Astrocyte (in vitro differentiated cells and primary cell): ENCODE measurements around the gene RHCG. TPM values are rescaled to one million over a fixed set of nuclear protein-coding genes. Genes with fewer than 3 reads are reported as not detected.

ENCODE experiments used
- DNase-seq: peaks from one replicate; pipeline ENCODE4 v3.0.0-alpha.2; 2010; ENCODE audit warnings: low read depth
- FAIRE-seq: peaks from 2 replicates; lab custom pipeline; 2011; peaks lifted over from hg19 to GRCh38; lab: Jason Lieb, UNC
- H2AFZ ChIP-seq: 2 replicates; pipeline ENCODE4 v1.6.0; 2012; ENCODE audit warnings: low read depth, low read length, inconsistent platforms
- H3K27ac ChIP-seq: 2 replicates; pipeline ENCODE4 v1.5.1; 2011; ENCODE audit warnings: low read depth, low read length, inconsistent platforms
- H3K27me3 ChIP-seq: 2 replicates; pipeline ENCODE4 v1.6.0; 2011; ENCODE audit warnings: low read length, inconsistent platforms; ENCODE audit not compliant: insufficient read depth
- H3K36me3 ChIP-seq: 2 replicates; pipeline ENCODE4 v1.5.1; 2011; ENCODE audit warnings: low read length, inconsistent platforms; ENCODE audit not compliant: insufficient read depth
- H3K4me1 ChIP-seq: 2 replicates; pipeline ENCODE4 v1.5.1; 2011; ENCODE audit warnings: low read length, inconsistent platforms; ENCODE audit not compliant: insufficient read depth
- H3K4me2 ChIP-seq: 2 replicates; pipeline ENCODE4 v1.6.0; 2012; ENCODE audit warnings: low read length, inconsistent platforms
- H3K4me3 ChIP-seq: 2 replicates; pipeline ENCODE4 v1.5.1; 2011; ENCODE audit warnings: low read depth, mild to moderate bottlenecking, low read length, inconsistent platforms; ENCODE audit not compliant: insufficient read depth
- H3K79me2 ChIP-seq: 2 replicates; pipeline ENCODE4 v1.6.0; 2012; ENCODE audit warnings: mild to moderate bottlenecking, low read length, inconsistent platforms; ENCODE audit not compliant: insufficient read depth
- H3K9ac ChIP-seq: 2 replicates; pipeline ENCODE4 v1.6.0; 2012; ENCODE audit warnings: mild to moderate bottlenecking, low read length, inconsistent platforms
- H3K9me3 ChIP-seq: 2 replicates; pipeline ENCODE4 v1.5.1; 2012; ENCODE audit warnings: low read depth, mild to moderate bottlenecking, low read length, inconsistent platforms; ENCODE audit not compliant: insufficient read depth
- H4K20me1 ChIP-seq: 2 replicates; pipeline ENCODE4 v1.6.0; 2012; ENCODE audit warnings: low read length, inconsistent platforms; ENCODE audit not compliant: insufficient read depth
- H3K27ac Mint-ChIP-seq: one replicate; pipeline ENCODE4 v1.8.0; 2021; ENCODE audit warnings: mild to moderate bottlenecking, mixed read lengths; ENCODE audit not compliant: unreplicated experiment
- H3K27me3 Mint-ChIP-seq: one replicate; pipeline ENCODE4 v1.8.0; 2021; ENCODE audit warnings: low read depth, mixed read lengths; ENCODE audit not compliant: unreplicated experiment
- H3K36me3 Mint-ChIP-seq: one replicate; pipeline ENCODE4 v1.8.0; 2021; ENCODE audit warnings: low read depth, mixed read lengths; ENCODE audit not compliant: unreplicated experiment
- H3K4me1 Mint-ChIP-seq: one replicate; pipeline ENCODE4 v1.8.0; 2021; ENCODE audit warnings: low read depth, mixed read lengths; ENCODE audit not compliant: unreplicated experiment
- H3K4me3 Mint-ChIP-seq: one replicate; pipeline ENCODE4 v1.8.0; 2021; ENCODE audit warnings: mild to moderate bottlenecking, moderate library complexity, mixed read lengths; ENCODE audit not compliant: unreplicated experiment
- H3K9me3 Mint-ChIP-seq: one replicate; pipeline ENCODE4 v1.8.0; 2021; ENCODE audit warnings: mild to moderate bottlenecking, mixed read lengths; ENCODE audit not compliant: unreplicated experiment
- EZH2 ChIP-seq: IDR thresholded peaks from 2 replicates; pipeline ENCODE4 v1.6.1; 2012; ENCODE audit warnings: mild to moderate bottlenecking, low read length, inconsistent platforms; ENCODE audit not compliant: insufficient read depth
- total RNA-seq: library from RNA; stranded (reverse); gene quantifications from 2 replicates; pipeline ENCODE4 v1.2.1, GENCODE V29; 2021
- TF ChIP-seq, protein P1 (sequence below): IDR thresholded peaks from 2 replicates; pipeline ENCODE4 v1.5.1; 2011; ENCODE audit warnings: low read depth, mild to moderate bottlenecking, inconsistent platforms, low read length, moderate library complexity; ENCODE audit not compliant: insufficient read depth

Gene RHCG
- total RNA-seq, 1 donor from 2014 or later: 0.18 TPM

DNA sequence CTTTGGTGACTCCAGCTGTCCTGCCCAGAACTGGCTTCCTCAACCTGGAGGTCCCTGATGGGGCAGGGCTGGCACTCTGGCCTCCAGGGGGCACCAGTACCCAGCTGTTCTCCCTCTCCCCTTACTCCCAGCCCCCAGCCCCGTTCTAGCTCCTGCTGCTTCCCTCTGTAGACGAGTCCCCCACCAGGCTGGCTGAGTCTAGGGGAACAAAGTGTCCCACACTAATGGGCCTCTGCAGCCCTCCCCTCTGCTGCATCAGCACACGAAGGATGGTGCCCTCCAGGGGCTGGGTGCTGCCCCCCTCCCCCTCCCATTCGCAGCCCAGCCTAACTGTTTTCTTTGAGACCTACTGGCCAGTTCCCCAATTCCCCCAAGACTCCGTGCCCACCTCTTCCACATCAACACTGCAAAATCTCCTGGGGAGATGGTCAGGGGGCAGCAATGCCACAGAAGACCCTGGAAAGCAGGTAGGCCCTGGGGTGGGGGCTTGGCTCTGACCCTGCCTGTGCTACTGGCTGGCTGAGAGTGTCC, 4.2 kb downstream of the RHCG start:
- H3K4me3 ChIP-seq: no peak overlapping the region
- no peak for TF ChIP-seq EZH2
- TF ChIP-seq, protein P1, sequence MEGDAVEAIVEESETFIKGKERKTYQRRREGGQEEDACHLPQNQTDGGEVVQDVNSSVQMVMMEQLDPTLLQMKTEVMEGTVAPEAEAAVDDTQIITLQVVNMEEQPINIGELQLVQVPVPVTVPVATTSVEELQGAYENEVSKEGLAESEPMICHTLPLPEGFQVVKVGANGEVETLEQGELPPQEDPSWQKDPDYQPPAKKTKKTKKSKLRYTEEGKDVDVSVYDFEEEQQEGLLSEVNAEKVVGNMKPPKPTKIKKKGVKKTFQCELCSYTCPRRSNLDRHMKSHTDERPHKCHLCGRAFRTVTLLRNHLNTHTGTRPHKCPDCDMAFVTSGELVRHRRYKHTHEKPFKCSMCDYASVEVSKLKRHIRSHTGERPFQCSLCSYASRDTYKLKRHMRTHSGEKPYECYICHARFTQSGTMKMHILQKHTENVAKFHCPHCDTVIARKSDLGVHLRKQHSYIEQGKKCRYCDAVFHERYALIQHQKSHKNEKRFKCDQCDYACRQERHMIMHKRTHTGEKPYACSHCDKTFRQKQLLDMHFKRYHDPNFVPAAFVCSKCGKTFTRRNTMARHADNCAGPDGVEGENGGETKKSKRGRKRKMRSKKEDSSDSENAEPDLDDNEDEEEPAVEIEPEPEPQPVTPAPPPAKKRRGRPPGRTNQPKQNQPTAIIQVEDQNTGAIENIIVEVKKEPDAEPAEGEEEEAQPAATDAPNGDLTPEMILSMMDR: peak; percentile 9
- H3K27ac ChIP-seq: no peak overlapping the region
- no peak overlapping the region for H3K9ac ChIP-seq
- Mint-ChIP-seq H3K9me3 (no peaks in the 10 kb centered on the region), H3K4me1 (no peaks in the 10 kb centered on the region), H3K36me3 (no peaks in the 10 kb centered on the region), H3K27ac (no peak overlapping the region), H3K4me3 (no peak overlapping the region), H3K27me3 (peaks cover 66% of the 10 kb centered on the region)
- H3K36me3 ChIP-seq: no peaks in the 10 kb centered on the region
- no peak overlapping the region for H3K4me2 ChIP-seq
- H3K27me3 ChIP-seq: peaks cover 41% of the 10 kb centered on the region
- no peaks in the 10 kb centered on the region for H3K9me3 ChIP-seq
- H3K4me1 ChIP-seq: peaks cover 7% of the 10 kb centered on the region
- DNase-seq: no peak
- H4K20me1 ChIP-seq: no peaks in the 10 kb centered on the region
- FAIRE-seq: no peak
- no peaks in the 10 kb centered on the region for H3K79me2 ChIP-seq
- H2AFZ ChIP-seq: no peak overlapping the region

- Histone ChIP-seq H3K27me3 (peaks cover 32% of the 10 kb centered on the region), H3K9me3 (no peaks in the 10 kb centered on the region), H3K4me2 (no peak overlapping the region), H2AFZ (no peak overlapping the region), H3K9ac (no peak overlapping the region), H3K4me1 (no peaks in the 10 kb centered on the region), H3K79me2 (no peaks in the 10 kb centered on the region), H3K36me3 (no peaks in the 10 kb centered on the region), H4K20me1 (no peaks in the 10 kb centered on the region), H3K4me3 (no peak overlapping the region), H3K27ac (no peak overlapping the region)
- no peaks in the 10 kb centered on the region for H3K36me3 Mint-ChIP-seq
- H3K27ac Mint-ChIP-seq: no peak overlapping the region
- no peaks in the 10 kb centered on the region for H3K9me3 Mint-ChIP-seq
- peaks cover 66% of the 10 kb centered on the region for H3K27me3 Mint-ChIP-seq
- FAIRE-seq (no peak), DNase-seq (no peak)
- peaks cover under 1% of the 10 kb centered on the region for H3K4me1 Mint-ChIP-seq
- no peak overlapping the region for H3K4me3 Mint-ChIP-seq
- TF ChIP-seq, protein P1: no peak
These were observed 5.5 kb downstream of the RHCG start for GRCh38 chr15:89490814-89491315.

GRCh38 chr15:89490081-89490813, 6.1 kb downstream of the RHCG start:
- H3K79me2 ChIP-seq: no peaks in the 10 kb centered on the region
- no peaks in the 10 kb centered on the region for H3K36me3 Mint-ChIP-seq
- FAIRE-seq: no peak
- no peak for DNase-seq
- H3K4me3 ChIP-seq: no peak overlapping the region
- H3K27me3 ChIP-seq: peaks cover 26% of the 10 kb centered on the region
- no peak overlapping the region for H3K4me2 ChIP-seq
- H3K4me3 Mint-ChIP-seq: no peak overlapping the region
- H3K27me3 Mint-ChIP-seq: peaks cover 67% of the 10 kb centered on the region
- no peak overlapping the region for H3K27ac Mint-ChIP-seq
- H3K9me3 Mint-ChIP-seq: no peaks in the 10 kb centered on the region
- H3K4me1 Mint-ChIP-seq: peaks cover 2% of the 10 kb centered on the region
- no peak overlapping the region for H3K27ac ChIP-seq
- H3K4me1 ChIP-seq: no peaks in the 10 kb centered on the region
- no peaks in the 10 kb centered on the region for H4K20me1 ChIP-seq
- no peak for TF ChIP-seq EZH2
- TF ChIP-seq, protein P1: no peak
- H2AFZ ChIP-seq: no peak overlapping the region
- no peaks in the 10 kb centered on the region for H3K9me3 ChIP-seq
- H3K9ac ChIP-seq: no peak overlapping the region
- no peaks in the 10 kb centered on the region for H3K36me3 ChIP-seq
